ENCODE measurements around the gene FBL.

FBL gene

GRCh38 chr19:39842693-39843435 is 3.3 kb downstream of the FBL start:
- no peak for DNase-seq (ENCODE audit: low read depth in 2 of 2)

GRCh38 chr19:39841041-39841440 is 5.1 kb downstream of the FBL start:
- no peak for DNase-seq (ENCODE audit: low read depth in 2 of 2)

- no peak for DNase-seq (ENCODE audit: low read depth in 2 of 2)
Observed at GRCh38 chr19:39840492-39840891, 5.7 kb downstream of the FBL start.

- no peak for DNase-seq (ENCODE audit: low read depth in 2 of 2)
Observed at GRCh38 chr19:39839678-39840327, 6.4 kb downstream of the FBL start.

GRCh38 chr19:39838569-39838968 is 7.6 kb downstream of the FBL start:
- DNase-seq (ENCODE audit: low read depth in 2 of 2) = no peak

GRCh38 chr19:39837978-39838377 is 8.2 kb downstream of the FBL start:
- no peak for DNase-seq (ENCODE audit: low read depth in 2 of 2)

- DNase-seq (ENCODE audit: low read depth in 2 of 2) = no peak
Observed at GRCh38 chr19:39834287-39834841, 11.8 kb downstream of the FBL start.

- DNase-seq (ENCODE audit: low read depth in 2 of 2) = peak; percentile 91 to 95
Observed at GRCh38 chr19:39833464-39834286, 12.5 kb downstream of the FBL start, which contains the start of gene DYRK1B. Gene DYRK1B (minus strand): TSS chr19:39834162. CDS start chr19:39831867, 2,295 bp downstream.

GRCh38 chr19:39833160-39833463 is 13.1 kb downstream of the FBL start:
- DNase-seq (ENCODE audit: low read depth in 2 of 2) = no peak

- no peak for DNase-seq (ENCODE audit: low read depth in 2 of 2)
Observed at GRCh38 chr19:39832341-39833083, 13.7 kb downstream of the FBL start.

GRCh38 chr19:39831679-39832078 is 14.5 kb downstream of the FBL start:
- DNase-seq (ENCODE audit: low read depth in 2 of 2) = no peak

GRCh38 chr19:39830847-39831246 is 15.3 kb downstream of the FBL start:
- DNase-seq (ENCODE audit: low read depth in 2 of 2) = no peak

- DNase-seq (ENCODE audit: low read depth in 2 of 2) = no peak
Observed at GRCh38 chr19:39830406-39830805, 15.8 kb downstream of the FBL start.

- DNase-seq (ENCODE audit: low read depth in 2 of 2) = no peak
Observed at GRCh38 chr19:39829702-39830275, 16.4 kb downstream of the FBL start.

GRCh38 chr19:39828654-39829032 is 17.5 kb downstream of the FBL start:
- no peak for DNase-seq (ENCODE audit: low read depth in 2 of 2)

- DNase-seq (ENCODE audit: low read depth in 2 of 2) = no peak
Observed at GRCh38 chr19:39828015-39828653, 18.0 kb downstream of the FBL start.

- no peak for DNase-seq (ENCODE audit: low read depth in 2 of 2)
Observed at GRCh38 chr19:39827216-39827615, 19.0 kb downstream of the FBL start.

- DNase-seq (ENCODE audit: low read depth in 2 of 2) = no peak
Observed at GRCh38 chr19:39826311-39826945, 19.8 kb downstream of the FBL start.

- no peak for DNase-seq (ENCODE audit: low read depth in 2 of 2)
Observed at GRCh38 chr19:39825531-39826076, 20.6 kb downstream of the FBL start.

- no peak for DNase-seq (ENCODE audit: low read depth in 2 of 2)
Observed at GRCh38 chr19:39825093-39825463, 21.1 kb downstream of the FBL start.

All from activated CD4-positive, alpha-beta T cell treated with anti-CD3 and anti-CD28 coated beads for 24 hours (primary cell).